ENCODE data around the gene RPL13A. TPM values are rescaled to one million over a fixed set of nuclear protein-coding genes. Genes with fewer than 3 reads are reported as not detected.
A peak's percentile ranks its signal among the peaks of the same experiment; 100 is the strongest.

Gene RPL13A
- total and polyA plus RNA-seq, 2 donors (not counting 3 experiments of a cell fraction or from before 2014, with no cell fraction given) = 2,291 to 4,148 TPM

DNA sequence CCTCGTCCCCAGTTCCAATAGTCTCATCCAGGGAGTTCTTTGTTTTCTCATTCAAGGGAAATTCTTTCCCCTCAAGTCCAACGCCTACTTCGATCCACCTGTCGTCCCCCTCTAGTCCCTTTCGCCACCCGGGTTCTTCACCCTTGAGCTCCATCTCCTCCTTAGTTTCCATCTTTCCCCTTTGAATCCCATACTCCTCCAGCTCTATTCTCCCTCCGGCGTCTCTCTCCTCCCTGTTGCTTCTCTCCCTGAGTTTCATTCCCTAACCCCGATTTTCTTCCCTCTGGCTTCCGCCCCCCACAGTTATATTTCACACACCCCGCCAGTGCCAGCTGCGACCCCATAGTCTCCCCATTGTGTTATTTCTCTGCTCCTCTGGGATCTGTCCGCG lies 45.5 kb upstream of the RPL13A start:
- H3K36me3 ChIP-seq (ENCODE audit: control insufficient read depth in 2 of 2, extremely low read depth in 1 of 2, insufficient read depth in 2 of 2, low read length in 2 of 2) = no peaks in the 10 kb centered on the region
- peak; percentile 41 for TF ChIP-seq EZH2 (IDR thresholded peaks at IDR 0.05; ENCODE audit: borderline replicate concordance, low read depth, low read length, severe bottlenecking)
- TF ChIP-seq MYC (IDR thresholded peaks at IDR 0.05; ENCODE audit: low read depth, low read length) = no peak
- no peak for TF ChIP-seq FOS (IDR thresholded peaks at IDR 0.05; ENCODE audit: borderline replicate concordance, insufficient read depth, low read length)
- TF ChIP-seq GATA2 (IDR thresholded peaks at IDR 0.05; ENCODE audit: insufficient read depth, insufficient read length, low read depth, low read length) = no peak
- H3K4me3 ChIP-seq (replicated peaks in 1 of 3; ENCODE audit: insufficient read depth in 1 of 3, low read depth in 1 of 3, low read length in 3 of 3) = no peak overlapping the region
- no peak overlapping the region for H3K9ac ChIP-seq (replicated peaks; ENCODE audit: extremely low read depth, insufficient read depth, low read length)
- no peak for DNase-seq (ENCODE audit: low read depth, low spot score)
- H4K20me1 ChIP-seq (replicated peaks; ENCODE audit: control insufficient read depth, extremely low read depth, insufficient read depth, low read length) = no peaks in the 10 kb centered on the region
- ChIA-PET POLR2A (no interaction called here), CTCF (interaction anchor here (1.0 to 2.8 kb wide), 4 partner anchors 16 to 63 kb away, joined by 3 to 11 read pairs (median 7); partner anchors contain the start of gene GFY)
- H3K4me2 ChIP-seq (ENCODE audit: insufficient read depth, low read length) = no peak overlapping the region
- intact Hi-C loops (cut with micrococcal nuclease) (no loop called here), dilution Hi-C loops (cut with MboI; ENCODE audit: extremely low pct_ligation_motif_present, low sequenced_read_pairs) (no loop called here)
- H3K9me1 ChIP-seq (replicated peaks; ENCODE audit: control insufficient read depth, extremely low read depth, insufficient read depth, low read length) = no peaks in the 10 kb centered on the region
- BruUV-seq (replicated peaks) = no TSS peak
- no peaks in the 10 kb centered on the region for H3K4me1 ChIP-seq (ENCODE audit: control insufficient read depth, extremely low read depth, insufficient read depth, low read length)
- H2AFZ ChIP-seq (ENCODE audit: low read depth, low read length) = no peak overlapping the region
- H3K9me3 ChIP-seq (replicated peaks; ENCODE audit: control insufficient read depth, insufficient read depth, low read length) = no peaks in the 10 kb centered on the region
- no peak for FAIRE-seq
- H3K27ac ChIP-seq (ENCODE audit: insufficient read depth, low read depth, low read length) = no peak overlapping the region
- no peaks in the 10 kb centered on the region for H3K79me2 ChIP-seq (ENCODE audit: control insufficient read depth, insufficient read depth, low read length)
- peaks cover 43 to 51% of the 10 kb centered on the region in 2 experiments for H3K27me3 ChIP-seq (ENCODE audit: control insufficient read depth in 2 of 2, insufficient read depth in 2 of 2, low read length in 2 of 2)

DNA sequence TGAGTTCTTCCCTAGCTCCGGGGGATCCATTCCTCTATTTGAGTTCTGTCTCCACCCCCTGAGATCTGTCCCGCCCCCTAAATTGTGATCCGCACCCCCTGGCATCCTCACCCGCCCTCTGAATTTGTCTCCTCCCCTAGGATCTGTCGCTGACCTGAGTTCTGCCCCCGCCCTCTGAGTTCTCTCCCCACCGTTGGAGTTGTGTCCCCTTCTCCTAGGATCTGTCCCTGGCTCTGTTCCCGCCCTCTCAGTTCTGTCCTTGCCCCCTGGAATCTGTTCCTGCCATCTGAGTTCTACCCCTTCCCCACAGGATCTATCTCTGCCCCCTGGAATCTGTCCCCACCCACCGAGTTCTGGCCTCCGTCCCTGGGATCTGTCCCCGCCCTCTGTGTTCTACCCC lies 45.1 kb upstream of the RPL13A start:
- peak overlapping the region; percentile 96 for H2AFZ ChIP-seq (ENCODE audit: low read depth, low read length)
- no peaks in the 10 kb centered on the region for H3K9me3 ChIP-seq (replicated peaks; ENCODE audit: control insufficient read depth, insufficient read depth, low read length)
- DNase-seq (ENCODE audit: low read depth, low spot score) = no peak
- TF ChIP-seq MYC (IDR thresholded peaks at IDR 0.05; ENCODE audit: low read depth, low read length) (no peak), EZH2 (IDR thresholded peaks at IDR 0.05; ENCODE audit: borderline replicate concordance, low read depth, low read length, severe bottlenecking) (peak; percentile 48), POLR2A (IDR thresholded peaks at IDR 0.05; ENCODE audit: low read depth, low read length) (no peak), POLR2AphosphoS5 (IDR thresholded peaks at IDR 0.05; ENCODE audit: insufficient read depth, low read depth, low read length) (no peak)
- ChIA-PET CTCF (interaction anchor here (0.5 to 2.8 kb wide), 13 partner anchors 9 to 217 kb away, joined by 3 to 11 read pairs (median 3); partner anchors contain the start of genes FLT3LG, GFY, PIH1D1 and TEAD2), POLR2A (no interaction called here)
- H3K4me3 ChIP-seq (replicated peaks in 1 of 3; ENCODE audit: insufficient read depth in 1 of 3, low read depth in 1 of 3, low read length in 3 of 3) = peak overlapping the region in 1 of 3 experiments; percentile 58
- intact Hi-C loops (cut with micrococcal nuclease) = no loop called here
- H3K36me3 ChIP-seq (ENCODE audit: control insufficient read depth in 2 of 2, extremely low read depth in 1 of 2, insufficient read depth in 2 of 2, low read length in 2 of 2) = no peaks in the 10 kb centered on the region
- no peaks in the 10 kb centered on the region for H3K79me2 ChIP-seq (ENCODE audit: control insufficient read depth, insufficient read depth, low read length)
- dilution Hi-C loops (cut with MboI; ENCODE audit: extremely low pct_ligation_motif_present, low sequenced_read_pairs) = no loop called here
- peaks cover 40 to 48% of the 10 kb centered on the region in 2 experiments for H3K27me3 ChIP-seq (ENCODE audit: control insufficient read depth in 2 of 2, insufficient read depth in 2 of 2, low read length in 2 of 2)
- no peaks in the 10 kb centered on the region for H3K9me1 ChIP-seq (replicated peaks; ENCODE audit: control insufficient read depth, extremely low read depth, insufficient read depth, low read length)
- no peak for FAIRE-seq
- no peaks in the 10 kb centered on the region for H3K4me1 ChIP-seq (ENCODE audit: control insufficient read depth, extremely low read depth, insufficient read depth, low read length)
- H3K27ac ChIP-seq (ENCODE audit: insufficient read depth, low read depth, low read length) = no peak overlapping the region
- no peaks in the 10 kb centered on the region for H4K20me1 ChIP-seq (replicated peaks; ENCODE audit: control insufficient read depth, extremely low read depth, insufficient read depth, low read length)
- no peak overlapping the region for H3K4me2 ChIP-seq (ENCODE audit: insufficient read depth, low read length)
- no peak overlapping the region for H3K9ac ChIP-seq (replicated peaks; ENCODE audit: extremely low read depth, insufficient read depth, low read length)
- BruUV-seq (replicated peaks) = no TSS peak
